HG03342 (cell line): ENCODE data around the gene ZFYVE16.
"Not testable (repeated sequence)": the region's sequence is repeated elsewhere in the genome, so short reads cannot be mapped to it uniquely, and the experiment has no call there.

ENCODE experiments used
- ATAC-seq: cut with Tn5 transposase; IDR thresholded peaks from one replicate; pipeline ENCODE4 v1.9.1; 2021; ENCODE audit warnings: mild to moderate bottlenecking, moderate library complexity; ENCODE audit not compliant: unreplicated experiment

Gene ZFYVE16

DNA sequence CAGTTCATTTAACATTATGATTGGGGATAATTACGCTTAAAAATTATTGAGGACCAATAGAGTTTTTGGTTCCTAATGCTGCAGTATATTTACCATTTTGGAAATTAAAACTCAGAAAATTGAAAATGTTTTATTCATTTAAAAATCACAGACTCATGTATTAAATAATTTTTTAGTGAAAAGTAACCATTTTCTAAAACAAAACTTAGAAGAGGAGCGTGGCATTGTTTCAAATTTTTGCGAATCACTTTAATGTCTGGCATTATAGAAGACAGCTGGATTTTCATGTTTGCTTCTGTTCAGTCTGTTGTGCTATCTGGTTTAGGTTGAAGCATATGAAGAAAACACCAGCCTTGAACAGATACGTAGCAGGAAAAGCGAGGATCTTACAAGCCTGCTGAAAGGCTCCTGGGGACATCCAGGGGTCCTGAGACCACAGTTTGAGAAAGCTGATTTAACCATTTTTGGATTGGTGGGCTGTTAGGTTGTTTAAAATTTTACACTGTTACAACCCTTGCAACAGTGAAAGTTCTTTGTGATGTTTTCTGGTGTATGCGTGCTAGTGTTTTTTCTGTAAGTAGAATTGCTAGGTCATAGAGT lies 1.6 kb downstream of the ZFYVE16 start:
- ATAC-seq: no peak

DNA sequence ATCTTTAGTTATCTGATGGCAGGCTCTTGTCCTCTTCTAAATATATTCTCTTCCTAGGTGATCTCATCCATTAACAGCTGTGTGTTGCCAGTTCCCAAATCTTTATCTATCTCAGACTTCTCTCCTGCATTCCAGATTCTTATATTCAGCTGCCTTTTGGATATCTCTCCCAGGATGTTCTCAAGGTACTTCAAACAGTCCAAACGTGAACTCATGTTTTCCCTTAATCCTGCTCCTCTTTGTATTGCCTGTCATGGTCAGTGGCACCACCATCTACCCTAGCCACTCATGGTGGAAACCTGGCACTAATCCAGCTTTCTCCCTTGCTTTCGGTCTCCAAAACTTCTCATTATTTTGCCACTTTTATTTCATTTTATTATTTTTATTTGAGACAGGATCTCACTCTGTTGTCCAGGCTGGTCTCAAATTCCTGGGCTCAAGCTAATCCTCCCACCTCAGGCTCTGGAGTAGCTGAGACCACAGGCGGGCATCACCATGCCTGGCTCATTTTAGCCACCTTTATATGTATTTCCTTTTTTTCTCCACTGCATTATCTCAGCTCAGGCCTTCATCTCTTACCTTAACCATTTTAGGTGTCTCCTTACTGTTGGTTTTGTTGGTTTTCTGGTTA lies 3.8 kb downstream of the ZFYVE16 start:
- no peak for ATAC-seq

DNA sequence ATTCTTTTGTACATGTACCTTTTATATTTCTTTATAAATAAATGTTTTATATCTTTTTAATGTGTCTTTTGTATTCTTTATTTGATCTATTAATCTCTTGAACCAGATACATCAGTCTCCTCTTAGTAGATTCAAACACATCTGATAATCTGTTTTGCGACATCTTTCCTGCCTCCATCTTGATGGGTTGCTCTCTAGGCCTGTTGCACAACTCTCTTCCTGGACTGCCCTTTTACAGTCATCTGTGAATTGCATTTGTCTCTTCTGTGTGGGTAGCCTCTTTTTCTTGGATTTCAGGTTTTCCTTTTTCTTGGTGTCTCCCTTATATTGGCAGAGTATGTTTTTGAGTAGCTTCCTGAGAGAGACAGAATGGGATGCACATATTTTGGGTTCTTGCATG lies 6.2 kb downstream of the ZFYVE16 start:
- no peak for ATAC-seq

DNA sequence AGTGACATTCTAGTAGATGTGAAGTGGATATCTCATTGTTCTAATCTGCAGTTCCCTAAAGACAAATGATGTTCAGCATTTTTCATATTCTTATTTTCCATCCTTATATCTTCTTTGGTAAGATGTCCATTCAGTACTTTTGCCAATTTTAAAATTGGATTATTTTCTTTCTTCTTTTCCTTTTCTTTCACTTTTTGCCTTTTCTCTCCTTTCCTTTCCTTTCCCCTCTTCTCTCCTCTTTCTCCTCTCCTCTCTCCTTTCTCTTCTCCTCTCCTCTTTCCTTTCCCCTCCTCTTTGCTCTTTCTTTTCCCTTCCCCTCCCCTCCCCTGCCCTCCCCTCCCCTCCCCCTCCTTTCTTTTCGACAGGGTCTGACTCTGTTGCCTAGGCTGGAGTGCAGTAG lies 10.1 kb downstream of the ZFYVE16 start:
- no peak for ATAC-seq

DNA sequence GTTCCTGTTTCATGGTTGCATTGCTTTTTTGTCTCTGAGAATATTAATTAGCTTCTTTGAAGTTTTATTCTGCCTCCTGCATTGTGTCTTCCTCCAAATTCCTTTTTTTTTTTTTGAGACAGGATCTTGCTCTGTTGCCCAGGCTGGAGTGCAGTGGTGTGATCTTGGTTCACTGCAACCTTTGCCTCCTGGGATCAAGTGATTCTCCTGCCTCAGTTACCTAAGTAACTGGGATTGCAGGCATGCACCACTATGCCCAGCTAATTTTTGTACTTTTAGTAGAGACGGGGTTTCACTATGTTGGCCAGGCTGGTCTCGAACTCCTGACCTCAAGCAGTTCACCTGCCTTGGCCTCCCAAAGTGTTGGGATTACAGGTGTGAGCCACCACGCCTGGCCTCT lies 16.5 kb downstream of the ZFYVE16 start:
- not testable (repeated sequence) for ATAC-seq

DNA sequence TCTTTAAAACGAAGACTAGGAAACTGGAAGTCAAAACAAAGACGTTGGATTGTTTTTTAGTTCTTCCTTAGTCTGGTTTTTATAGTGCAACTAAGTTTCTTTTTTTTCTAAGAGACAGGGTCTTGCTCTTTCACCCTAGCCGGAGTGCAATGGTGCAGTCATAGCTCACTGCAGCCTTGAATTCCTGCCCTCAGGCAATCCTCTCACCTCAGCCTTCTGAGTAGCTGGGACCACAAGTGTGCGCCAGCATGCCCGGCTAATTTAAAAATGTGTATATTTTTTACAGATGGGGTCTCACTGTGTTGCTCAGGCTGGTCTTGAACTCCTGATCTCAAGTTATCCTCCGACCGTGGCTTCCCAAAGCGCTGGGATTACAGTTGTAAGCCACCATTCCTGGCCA lies 27.6 kb downstream of the ZFYVE16 start:
- ATAC-seq: no peak

DNA sequence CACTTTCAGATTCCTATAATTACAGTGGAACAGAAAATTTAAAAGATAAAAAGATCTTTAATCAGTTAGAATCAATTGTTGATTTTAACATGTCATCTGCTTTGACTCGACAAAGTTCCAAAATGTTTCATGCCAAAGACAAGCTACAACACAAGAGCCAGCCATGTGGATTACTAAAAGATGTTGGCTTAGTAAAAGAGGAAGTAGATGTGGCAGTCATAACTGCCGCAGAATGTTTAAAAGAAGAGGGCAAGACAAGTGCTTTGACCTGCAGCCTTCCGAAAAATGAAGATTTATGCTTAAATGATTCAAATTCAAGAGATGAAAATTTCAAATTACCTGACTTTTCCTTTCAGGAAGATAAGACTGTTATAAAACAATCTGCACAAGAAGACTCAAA lies 29.5 kb downstream of the ZFYVE16 start:
- ATAC-seq: no peak

DNA sequence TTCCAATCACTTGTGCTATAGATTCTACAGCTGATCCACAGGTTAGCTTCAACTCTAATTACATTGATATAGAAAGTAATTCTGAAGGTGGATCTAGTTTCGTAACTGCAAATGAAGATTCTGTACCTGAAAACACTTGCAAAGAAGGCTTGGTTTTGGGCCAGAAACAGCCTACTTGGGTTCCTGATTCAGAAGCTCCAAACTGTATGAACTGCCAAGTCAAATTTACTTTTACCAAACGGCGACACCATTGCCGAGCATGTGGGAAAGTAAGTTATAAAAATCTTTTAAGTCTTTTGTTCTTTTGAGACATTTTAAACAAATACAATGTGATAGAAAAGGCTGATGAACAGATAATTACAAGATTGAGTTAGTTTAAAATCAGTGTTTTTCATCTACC lies 30.9 kb downstream of the ZFYVE16 start:
- no peak for ATAC-seq

DNA sequence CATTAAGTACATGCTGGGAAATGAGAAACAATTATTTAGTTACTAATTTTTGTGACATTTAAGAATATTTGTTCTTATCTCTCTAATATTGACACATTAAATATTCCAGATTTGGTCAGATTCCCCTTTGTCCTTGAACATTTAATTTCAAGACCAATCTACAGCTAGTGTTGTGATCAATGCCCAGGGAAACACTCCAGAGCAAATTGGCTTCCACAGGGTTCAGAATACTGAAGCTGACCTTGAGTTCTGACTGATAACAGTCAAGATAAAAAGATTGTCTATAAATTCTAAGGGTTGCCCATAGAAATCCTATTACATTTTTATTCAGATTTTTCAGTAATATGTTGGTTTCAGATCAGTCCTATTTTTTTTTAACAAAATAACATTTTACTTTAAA lies 31.3 kb downstream of the ZFYVE16 start:
- ATAC-seq: no peak

DNA sequence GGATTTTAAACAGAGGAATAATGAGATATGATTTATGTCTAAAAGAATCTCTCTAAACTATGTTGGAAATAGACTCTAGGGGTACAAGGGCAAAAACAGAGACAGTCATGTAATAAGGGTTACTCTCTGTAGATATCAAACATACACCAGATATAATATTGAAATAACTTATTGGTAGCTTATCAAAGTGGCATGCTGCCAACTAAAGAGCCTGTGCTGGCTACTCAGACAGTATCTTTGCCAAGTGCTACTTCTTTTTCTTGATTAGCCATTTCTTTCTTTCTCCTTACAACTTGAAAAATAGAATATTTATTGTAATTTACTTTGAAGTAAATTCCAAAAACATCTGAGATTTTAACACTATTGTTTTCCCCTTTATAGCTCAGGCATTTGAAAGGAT lies 34.9 kb downstream of the ZFYVE16 start:
- ATAC-seq: no peak

DNA sequence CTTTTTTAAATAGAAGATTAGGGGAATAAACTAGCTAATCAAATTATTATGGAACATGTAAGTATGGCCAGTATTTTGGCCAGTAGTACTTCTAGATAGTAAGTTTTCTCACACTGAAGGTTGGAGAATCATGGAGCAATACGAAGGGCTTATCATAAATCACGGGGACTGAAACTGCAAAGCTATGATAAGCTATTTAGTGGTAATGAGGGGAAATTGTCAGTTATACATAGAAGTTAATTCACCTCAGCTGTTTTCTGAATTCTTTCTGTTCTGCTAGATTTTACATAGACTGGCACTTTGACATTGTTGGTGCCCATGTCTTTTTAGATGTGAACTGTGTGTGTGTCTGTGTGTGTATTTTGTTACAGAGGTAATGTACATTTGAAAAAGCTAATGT lies 45.5 kb downstream of the ZFYVE16 start:
- no peak for ATAC-seq

DNA sequence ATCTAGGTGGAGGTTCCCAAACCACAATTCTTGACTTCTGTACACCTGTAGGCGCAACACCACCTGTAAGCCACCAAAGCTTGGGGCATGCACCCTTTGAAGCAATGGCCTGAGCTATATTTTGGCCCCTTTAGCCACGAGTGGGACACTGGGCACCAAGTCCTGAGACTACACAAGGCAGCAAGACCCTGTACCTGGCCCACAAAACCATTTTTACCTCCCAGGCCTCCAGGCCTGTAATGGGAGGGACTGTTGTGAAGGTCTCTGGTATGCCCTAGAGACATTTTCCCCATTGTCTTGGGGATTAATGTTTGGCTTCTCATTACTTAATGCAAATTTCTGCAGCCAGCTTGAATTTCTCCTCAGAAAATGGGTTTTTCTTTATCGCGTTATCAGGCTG lies 55.4 kb downstream of the ZFYVE16 start:
- ATAC-seq: no peak

DNA sequence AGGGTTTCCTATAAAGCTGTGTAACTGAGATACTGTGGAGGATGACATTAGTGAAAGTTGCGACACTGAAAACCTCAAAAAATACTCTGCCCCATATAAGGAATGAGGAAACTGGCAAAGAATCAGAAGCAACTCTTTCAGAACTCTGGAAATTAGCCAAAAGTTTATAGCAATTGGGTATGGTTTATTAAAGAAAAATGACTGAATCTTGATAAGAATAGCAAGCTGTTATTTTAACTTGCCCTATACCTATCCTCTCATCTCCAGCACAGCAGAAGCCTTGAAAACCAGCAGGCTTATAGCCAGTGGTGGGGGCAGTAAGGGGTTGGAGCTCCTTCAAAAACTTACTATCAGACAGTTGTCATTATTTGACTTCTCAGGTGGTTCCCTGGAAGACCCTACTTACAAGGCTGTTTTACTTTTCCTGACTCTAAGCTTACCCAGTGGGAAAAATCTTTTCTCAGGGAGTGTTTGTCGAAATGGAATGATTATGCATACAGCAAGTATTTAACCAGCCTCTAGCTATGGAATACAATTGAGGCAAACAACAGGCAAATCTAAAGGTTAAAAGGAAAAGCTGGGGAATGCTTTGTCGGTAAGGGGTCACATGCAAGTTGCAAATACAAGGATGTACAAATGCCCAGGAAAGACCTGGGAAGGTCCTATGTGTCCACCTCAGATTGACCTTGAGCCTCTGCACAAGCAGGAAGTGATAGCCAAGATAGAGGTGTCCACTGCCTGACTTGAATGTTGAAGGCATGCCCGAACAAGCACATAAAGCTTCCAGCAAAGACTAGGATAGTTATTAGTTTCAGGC lies 59.0 kb downstream of the ZFYVE16 start:
- ATAC-seq: no peak

DNA sequence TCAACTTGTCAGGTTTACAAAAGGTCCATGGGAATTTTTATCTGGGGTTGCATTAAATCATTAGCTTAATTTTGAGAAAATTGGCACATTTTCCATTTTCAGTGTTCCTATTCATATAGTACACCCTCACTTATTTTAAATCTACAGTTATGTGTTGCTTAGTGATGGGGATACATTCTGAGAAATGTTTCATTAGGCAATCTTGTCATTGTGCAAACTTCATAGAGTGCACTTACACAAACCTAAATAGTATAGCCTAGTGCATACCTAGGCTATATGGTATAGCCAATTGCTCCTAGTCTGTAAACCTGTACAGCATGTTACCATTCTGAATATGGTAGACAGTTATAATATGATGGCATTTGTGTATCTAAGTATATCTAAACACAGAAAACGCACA lies 60.3 kb downstream of the ZFYVE16 start:
- ATAC-seq: no peak

DNA sequence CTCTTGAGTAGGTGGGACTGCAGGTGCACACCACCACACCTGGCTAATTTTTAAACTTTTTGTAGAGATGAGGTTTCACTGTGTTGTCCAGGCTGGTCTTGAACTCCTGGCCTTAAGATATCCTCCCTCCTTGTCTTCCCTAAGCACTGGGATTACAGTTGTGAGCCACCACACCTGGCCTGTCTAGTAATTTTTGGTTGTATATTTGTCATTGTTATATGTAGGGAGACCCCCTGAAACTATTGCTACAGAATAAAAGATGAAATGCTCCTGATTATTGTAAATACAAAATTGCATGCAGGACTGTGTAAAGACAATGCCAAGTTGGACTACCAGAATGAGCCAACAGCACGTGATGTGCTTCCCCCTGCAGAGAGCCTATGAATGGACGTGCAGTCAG lies 62.8 kb downstream of the ZFYVE16 start:
- not testable (repeated sequence) for ATAC-seq

DNA sequence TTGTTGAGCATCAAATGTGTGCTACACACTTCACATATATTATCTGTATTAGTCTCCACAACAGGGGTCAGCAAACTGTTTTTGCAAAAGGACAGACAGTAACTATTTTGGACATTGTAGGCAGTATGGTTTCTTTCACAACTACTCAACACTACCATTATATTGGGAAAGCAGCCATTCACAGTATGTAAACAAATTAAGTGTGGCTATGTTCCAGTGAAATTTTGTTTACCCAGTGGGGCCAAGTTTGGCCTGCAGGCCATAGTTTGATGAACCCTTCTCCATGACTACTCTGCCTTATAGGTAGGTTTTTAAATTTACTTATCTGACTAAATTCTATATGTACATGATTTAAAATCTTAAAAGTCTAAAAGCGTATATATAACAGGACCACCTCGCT lies 67.1 kb downstream of the ZFYVE16 start:
- ATAC-seq: no peak

DNA sequence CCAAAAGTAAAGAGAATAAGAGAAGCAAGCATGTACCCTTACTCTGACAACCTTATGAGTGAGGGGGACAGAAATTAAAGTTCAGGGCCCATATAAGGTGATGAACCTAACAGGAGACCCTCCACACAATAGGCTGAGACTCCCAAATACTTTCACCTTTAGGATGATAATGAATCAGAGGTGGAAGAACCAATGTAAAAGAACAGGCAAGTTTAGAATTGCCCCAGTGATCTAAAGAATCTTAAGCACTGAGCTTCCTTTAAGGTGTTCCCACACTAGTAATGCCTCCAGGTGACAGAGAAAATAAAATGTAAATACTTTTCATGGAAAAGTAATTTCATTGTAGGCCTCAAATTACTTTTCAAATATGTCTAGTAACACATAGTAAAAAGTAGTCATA lies 71.8 kb downstream of the ZFYVE16 start:
- ATAC-seq: no peak

DNA sequence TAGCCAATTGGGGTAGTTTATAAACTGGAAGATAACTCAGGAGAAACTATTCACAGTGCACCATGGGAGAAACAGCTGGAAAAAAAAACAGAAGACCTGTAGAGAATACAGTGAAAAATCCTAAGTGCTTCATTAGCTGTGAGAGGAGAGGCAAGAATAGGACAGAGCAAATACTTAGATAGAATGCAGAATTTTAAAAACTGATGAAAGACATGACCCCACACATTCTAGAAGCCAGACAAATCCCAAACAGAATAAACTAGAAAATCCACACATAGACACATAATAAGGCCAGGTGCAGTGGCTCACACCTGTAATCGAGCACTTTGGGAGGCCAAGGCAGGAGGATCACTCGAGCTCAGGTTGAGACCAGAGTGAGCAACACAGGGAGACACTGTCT lies 72.5 kb downstream of the ZFYVE16 start:
- no peak for ATAC-seq

DNA sequence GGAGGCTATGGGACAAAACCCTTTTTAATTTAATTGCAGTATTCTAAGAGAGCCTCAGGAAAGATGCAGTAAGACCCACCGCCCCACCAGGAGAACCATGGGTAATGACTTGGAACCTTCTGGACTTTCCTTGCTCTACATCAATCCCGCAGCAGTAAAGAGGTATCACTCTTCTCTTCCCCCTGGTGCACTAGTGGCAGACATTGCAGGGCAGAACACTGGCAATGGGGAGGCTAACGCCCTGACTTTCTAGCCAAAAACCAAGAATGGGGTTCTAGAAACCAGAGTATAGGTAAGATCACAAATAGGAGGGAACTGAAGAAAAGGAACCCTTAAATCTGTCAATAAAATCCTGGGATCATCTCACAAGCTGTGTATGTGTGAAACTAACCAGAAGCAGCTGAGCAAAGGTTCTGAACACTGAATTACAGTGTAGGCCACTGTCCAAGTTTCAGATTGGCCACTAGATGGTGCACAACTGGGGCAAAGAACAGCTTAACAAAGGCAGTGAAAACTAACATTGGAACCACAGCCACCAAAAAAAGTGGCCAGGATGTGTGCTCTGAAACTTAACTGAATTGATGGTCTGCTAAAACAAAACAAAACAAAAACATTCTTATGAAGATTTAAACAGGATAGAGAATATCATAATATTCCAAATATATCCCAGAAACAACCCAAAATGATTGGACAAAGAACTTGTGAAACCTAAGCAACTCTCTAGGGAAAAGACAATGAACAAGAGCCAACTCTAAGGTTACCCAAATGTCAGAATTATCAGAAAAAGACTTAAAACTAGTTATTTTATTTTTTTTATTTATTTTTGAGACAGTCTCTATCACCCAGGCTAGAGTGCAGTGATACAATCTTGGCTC lies 73.4 kb downstream of the ZFYVE16 start:
- no peak for ATAC-seq

DNA sequence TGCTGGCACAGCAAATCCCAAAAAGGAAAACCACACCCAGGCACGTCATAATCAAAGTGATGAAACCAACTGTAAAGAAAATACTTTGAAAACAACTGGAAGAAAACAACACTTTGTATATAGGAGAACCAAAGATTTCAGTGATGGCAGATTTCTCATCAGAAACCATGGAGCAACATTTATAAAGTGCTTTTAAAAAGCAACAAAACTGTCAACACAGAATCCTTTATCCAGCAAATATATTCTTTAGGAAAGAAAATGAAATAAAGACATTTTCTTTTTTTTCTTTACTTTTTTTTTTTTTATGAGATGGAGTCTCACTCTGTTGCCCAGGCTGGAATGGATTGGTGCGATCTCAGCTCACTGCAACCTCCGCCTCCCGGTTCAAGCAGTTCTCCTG lies 74.7 kb downstream of the ZFYVE16 start:
- ATAC-seq: no peak

DNA sequence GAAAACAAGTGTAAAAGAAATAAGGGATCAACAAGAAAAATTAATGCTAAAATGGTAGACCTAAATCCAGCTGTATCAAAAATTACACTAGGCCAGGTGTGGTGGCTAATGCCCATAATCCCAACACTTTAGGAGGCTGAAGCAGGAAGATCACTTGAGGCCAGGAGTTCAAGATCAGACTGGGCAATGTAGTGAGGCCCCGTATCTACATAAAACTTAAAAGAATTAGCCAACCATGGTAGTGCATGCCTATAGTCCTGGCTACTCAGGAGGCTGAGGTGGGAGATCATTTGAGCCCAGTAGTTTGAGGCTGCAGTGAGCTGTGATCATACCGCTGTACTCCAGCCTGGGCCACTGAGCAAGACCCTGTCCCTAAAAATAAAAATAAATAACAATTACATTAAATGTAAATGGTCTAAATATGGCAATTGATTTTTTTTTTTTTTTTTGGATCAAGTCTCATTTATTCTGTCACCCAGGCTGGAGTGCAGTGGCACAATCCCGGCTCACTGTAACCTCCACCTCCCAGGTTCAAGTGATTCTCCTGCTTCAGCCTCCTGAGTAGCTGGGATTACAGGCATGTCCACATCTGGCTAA lies 75.9 kb downstream of the ZFYVE16 start:
- no peak for ATAC-seq
